H1 (cell line): ENCODE data around the gene TMEM245. TPM values are rescaled to one million over a fixed set of nuclear protein-coding genes. Genes with fewer than 3 reads are reported as not detected.

Experiments
- CTCF ChIA-PET: fragments of 300-600 bp; sonication (Branson Sonifier 250); formaldehyde crosslinking; loops from one replicate; lab custom pipeline; 2021; ENCODE audit not compliant: partially characterized antibody; lab: Charles Lee
- POLR2A ChIA-PET: fragments of 300-600 bp; sonication (Branson Sonifier 250); formaldehyde crosslinking; loops from one replicate; lab custom pipeline; 2021; ENCODE audit warnings: inconsistent platforms; ENCODE audit not compliant: partially characterized antibody; lab: Charles Lee
- DNase-seq, 2 experiments: peaks; one replicate each; pipeline versions ENCODE4 v3.0.0 to v3.0.0-alpha.2; 2010 to 2022; ENCODE audit warnings: low spot score in 2 of 2, low read depth in 1 of 2, mixed read lengths in 1 of 2
- FAIRE-seq: peaks from 2 replicates; lab custom pipeline; 2011; peaks lifted over from hg19 to GRCh38; lab: Jason Lieb, UNC
- H2AFZ ChIP-seq: 2 replicates; pipeline ENCODE4 v1.8.1; 2012; ENCODE audit warnings: low read length, inconsistent platforms
- H2AK5ac ChIP-seq: 2 replicates; pipeline ENCODE4 v1.6.1; 2013; ENCODE audit warnings: low read depth, low read length
- H2BK120ac ChIP-seq: replicated peaks from 2 replicates; pipeline ENCODE3; 2013; ENCODE audit warnings: low read depth, low read length, inconsistent platforms
- H2BK12ac ChIP-seq: 2 replicates; pipeline ENCODE4 v1.6.1; 2013; ENCODE audit warnings: low read depth, low read length
- H2BK15ac ChIP-seq: 2 replicates; pipeline ENCODE4 v1.6.1; 2013; ENCODE audit warnings: low read length
- H2BK20ac ChIP-seq: 2 replicates; pipeline ENCODE4 v1.6.1; 2013; ENCODE audit warnings: low read length
- H2BK5ac ChIP-seq: 2 replicates; pipeline ENCODE4 v1.6.1; 2013; ENCODE audit warnings: low read depth, low read length
- H3K14ac ChIP-seq: 2 replicates; pipeline ENCODE4 v1.6.1; 2013; ENCODE audit warnings: inconsistent platforms; ENCODE audit not compliant: insufficient read length
- H3K18ac ChIP-seq: 2 replicates; pipeline ENCODE4 v1.6.1; 2013; ENCODE audit warnings: low read length; ENCODE audit errors: extremely low read depth
- H3K23ac ChIP-seq: 2 replicates; pipeline ENCODE4 v1.6.1; 2013; ENCODE audit warnings: inconsistent platforms; ENCODE audit not compliant: insufficient read length
- H3K23me2 ChIP-seq: 2 replicates; pipeline ENCODE4 v1.6.1; 2013; ENCODE audit warnings: low read depth, low read length
- H3K27ac ChIP-seq: 2 replicates; pipeline ENCODE4 v1.6.1; 2011; ENCODE audit warnings: low read depth, low read length, inconsistent platforms
- H3K27me3 ChIP-seq, 4 experiments: replicated peaks in 1 of 4; 1 replicate in 1 of 4; 2 replicates in 3 of 4; pipeline versions ENCODE4 v1.6.1 to v1.8.1; 2011 to 2013; ENCODE audit warnings: low read length in 3 of 4, mild to moderate bottlenecking in 3 of 4, inconsistent platforms in 2 of 4, mixed read lengths in 2 of 4, moderate library complexity in 1 of 4; ENCODE audit not compliant: control insufficient read depth in 3 of 4, insufficient read depth in 3 of 4; ENCODE audit errors: extremely low read depth in 1 of 4
- H3K36me3 ChIP-seq, 4 experiments: 2 replicates each; pipeline versions ENCODE4 v1.6.1 to v1.8.1; 2011 to 2013; ENCODE audit warnings: mild to moderate bottlenecking in 4 of 4, low read length in 3 of 4, moderate library complexity in 2 of 4, control low read depth in 1 of 4, inconsistent platforms in 1 of 4; ENCODE audit not compliant: insufficient read depth in 4 of 4, control insufficient read depth in 2 of 4
- H3K4ac ChIP-seq: replicated peaks from 2 replicates; pipeline ENCODE3; 2013; ENCODE audit warnings: low read length, low read depth, mixed read lengths, inconsistent platforms; ENCODE audit not compliant: insufficient read length
- H3K4me1 ChIP-seq, 4 experiments: replicated peaks in 1 of 4; 1 replicate in 1 of 4; 2 replicates in 3 of 4; pipeline versions ENCODE4 v1.6.1 to v1.8.1; 2011 to 2013; ENCODE audit warnings: low read length in 3 of 4, inconsistent platforms in 2 of 4, mixed read lengths in 1 of 4; ENCODE audit not compliant: insufficient read depth in 4 of 4, control insufficient read depth in 3 of 4
- H3K4me2 ChIP-seq, 2 experiments: 2 replicates each; pipeline versions ENCODE4 v1.6.1 to v1.8.1; 2011 to 2013; ENCODE audit warnings: low read depth in 2 of 2, low read length in 2 of 2, control low read depth in 1 of 2, inconsistent platforms in 1 of 2, mild to moderate bottlenecking in 1 of 2; ENCODE audit not compliant: insufficient read depth in 1 of 2
- H3K4me3 ChIP-seq, 4 experiments: fragments of 200-600, 300-600 bp in 1 of 4; sonication (generic), shearing (Covaris generic), sonication (Bioruptor Twin) in 1 of 4; 2 replicates each; pipeline versions ENCODE4 v1.5.1 to v1.8.1; 2011 to 2016; ENCODE audit warnings: low read length in 4 of 4, low read depth in 3 of 4, control low read depth in 2 of 4, inconsistent platforms in 2 of 4, mild to moderate bottlenecking in 2 of 4, mixed read lengths in 1 of 4, moderate library complexity in 1 of 4; ENCODE audit not compliant: insufficient read depth in 2 of 4; ENCODE audit errors: extremely low read depth in 1 of 4
- H3K56ac ChIP-seq: replicated peaks from 2 replicates; pipeline ENCODE3; 2013; ENCODE audit warnings: low read depth, mild to moderate bottlenecking, mixed read lengths, low read length, inconsistent platforms; ENCODE audit not compliant: insufficient read length
- H3K79me1 ChIP-seq: 2 replicates; pipeline ENCODE4 v1.6.1; 2013; ENCODE audit warnings: low read depth, low read length, control low read depth
- H3K79me2 ChIP-seq, 2 experiments: 2 replicates each; pipeline versions ENCODE4 v1.6.1 to v1.8.1; 2012 to 2013; ENCODE audit warnings: low read length in 2 of 2, mild to moderate bottlenecking in 2 of 2, inconsistent platforms in 1 of 2; ENCODE audit not compliant: insufficient read depth in 2 of 2, control insufficient read depth in 1 of 2
- H3K9ac ChIP-seq, 4 experiments: replicated peaks in 1 of 4; 1 replicate in 1 of 4; 2 replicates in 3 of 4; pipeline versions ENCODE4 v1.6.1 to v1.8.1; 2011 to 2013; ENCODE audit warnings: low read depth in 3 of 4, low read length in 3 of 4, control low read depth in 2 of 4, mild to moderate bottlenecking in 2 of 4, moderate library complexity in 2 of 4, inconsistent platforms in 1 of 4; ENCODE audit errors: extremely low read depth in 1 of 4
- H3K9me3 ChIP-seq, 2 experiments: 2 replicates each; pipeline versions ENCODE4 v1.6.1 to v1.8.1; 2012 to 2013; ENCODE audit warnings: mild to moderate bottlenecking in 2 of 2, moderate library complexity in 2 of 2, control low read depth in 1 of 2, inconsistent platforms in 1 of 2, low read depth in 1 of 2, low read length in 1 of 2, mixed read lengths in 1 of 2; ENCODE audit not compliant: insufficient read depth in 2 of 2
- H4K20me1 ChIP-seq, 2 experiments: replicated peaks in 1 of 2; 2 replicates each; pipeline versions ENCODE3 to v1.8.1; 2011 to 2013; ENCODE audit warnings: inconsistent platforms in 2 of 2, low read length in 2 of 2, mild to moderate bottlenecking in 1 of 2; ENCODE audit not compliant: insufficient read depth in 2 of 2, control insufficient read depth in 1 of 2
- H4K5ac ChIP-seq: 2 replicates; pipeline ENCODE4 v1.6.1; 2013; ENCODE audit warnings: low read length, low read depth, mixed read lengths, inconsistent platforms; ENCODE audit not compliant: insufficient read length
- H4K8ac ChIP-seq: 2 replicates; pipeline ENCODE4 v1.8.0; 2013; ENCODE audit warnings: mild to moderate bottlenecking, moderate library complexity, low read length, inconsistent platforms; ENCODE audit not compliant: insufficient read depth; ENCODE audit errors: extremely low read depth
- H4K91ac ChIP-seq: replicated peaks from 2 replicates; pipeline ENCODE3; 2013; ENCODE audit warnings: low read length, mixed read lengths, inconsistent platforms; ENCODE audit not compliant: insufficient read length
- ATF2 ChIP-seq: IDR thresholded peaks from 2 replicates; pipeline ENCODE4 v1.6.1; 2012; ENCODE audit warnings: low read length, inconsistent platforms
- KDM5A ChIP-seq: fragments of 200-600 bp; IDR thresholded peaks from 2 replicates; pipeline ENCODE4 v1.7.1; 2012; ENCODE audit warnings: mild to moderate bottlenecking, low read length, inconsistent platforms, mixed read lengths
- MAFK ChIP-seq: IDR thresholded peaks from 2 replicates; pipeline ENCODE4 v1.6.1; 2012; ENCODE audit warnings: low read depth, mild to moderate bottlenecking, improper control_type of control experiment, low read length
- RAD21 ChIP-seq, 2 experiments: IDR thresholded peaks in 1 of 2; conservative IDR thresholded peaks in 1 of 2; 2 replicates each; pipeline ENCODE4 v1.6.1; 2011; ENCODE audit warnings: low read depth in 2 of 2, low read length in 2 of 2, improper control_type of control experiment in 1 of 2, inconsistent platforms in 1 of 2, mild to moderate bottlenecking in 1 of 2, moderate library complexity in 1 of 2
- RBBP5 ChIP-seq: IDR thresholded peaks from 2 replicates; pipeline ENCODE4 v1.7.1; 2012; ENCODE audit warnings: low read depth, mild to moderate bottlenecking, inconsistent platforms, low read length, moderate library complexity, borderline replicate concordance
- RNF2 ChIP-seq: fragments of 200-900, 300-1000 bp; sonication (generic); IDR thresholded peaks from 2 replicates; pipeline ENCODE4 v1.7.1; 2016; ENCODE audit warnings: borderline replicate concordance, low read depth, mild to moderate bottlenecking, antibody characterized with exemption, low read length; ENCODE audit not compliant: poor library complexity, severe bottlenecking; ENCODE audit errors: missing control alignments
- SIN3A ChIP-seq, 2 experiments: IDR thresholded peaks in 1 of 2; conservative IDR thresholded peaks in 1 of 2; 2 replicates each; pipeline ENCODE4 v1.6.1; 2011 to 2012; ENCODE audit warnings: low read length in 2 of 2, improper control_type of control experiment in 1 of 2, low read depth in 1 of 2, mild to moderate bottlenecking in 1 of 2
- SIRT6 ChIP-seq: IDR thresholded peaks from one replicate; pipeline ENCODE4 v1.7.1; 2012; ENCODE audit warnings: low read length, inconsistent platforms
- SIX5 ChIP-seq: IDR thresholded peaks from 2 replicates; pipeline ENCODE4 v1.6.1; 2011; ENCODE audit warnings: mild to moderate bottlenecking, low read depth, low read length
- SRF ChIP-seq: IDR thresholded peaks from 2 replicates; pipeline ENCODE4 v1.6.1; 2011; ENCODE audit warnings: mild to moderate bottlenecking, low read depth, low read length, moderate library complexity
- TEAD4 ChIP-seq: IDR thresholded peaks from 2 replicates; pipeline ENCODE4 v1.6.1; 2012; ENCODE audit warnings: low read depth, low read length, inconsistent platforms, mixed read lengths
- ZNF274 ChIP-seq: IDR thresholded peaks from 2 replicates; pipeline ENCODE4 v1.7.0; 2012; ENCODE audit warnings: low read length, borderline replicate concordance; ENCODE audit errors: extremely low read depth
- WGBS, 2 experiments: shearing (Covaris generic) in 1 of 2; methylation state at CpG; one replicate each; pipeline versions ENCODE4 v1.1.6 to v1.1.7; 2013 to 2015; ENCODE audit warnings: low lambda C conversion rate in 2 of 2, mixed read lengths in 2 of 2, inconsistent platforms in 1 of 2, low coverage in 1 of 2, missing lambda C conversion rate in 1 of 2; ENCODE audit not compliant: insufficient replicate concordance in 2 of 2, insufficient coverage in 1 of 2, insufficient read length in 1 of 2; ENCODE audit errors: extremely low coverage in 1 of 2, missing lambda C conversion rate in 1 of 2; 5-methylcytosine and 5-hydroxymethylcytosine counted together
- polyA plus RNA-seq, 7 experiments: library from polyadenylated mRNA; depleted of rRNA in 3 of 7; stranded (reverse) in 5 of 7; unstranded in 2 of 7; fragments of >200 nt in 5 of 7; fragments of 200-250 nt in 2 of 7; gene quantifications; 1 replicate in 5 of 7; 2 replicates in 1 of 7; 4 replicates in 1 of 7; pipeline versions ENCODE4 v1.2.1 to v1.2.3, GENCODE V29; 2011 to 2013; ENCODE audit warnings: missing spikeins in 2 of 7, mixed read lengths in 2 of 7
- total RNA-seq: library from RNA; stranded (reverse); fragmentation: NEBNext Ultra II Directional; extraction: Animal tissue kit (Norgen Biotek cat#: 25700); gene quantifications from 2 replicates; pipeline ENCODE4 v1.2.1, GENCODE V29; 2021

Gene TMEM245
- total and polyA plus RNA-seq, 2 of the 8 experiments (the other 6 are each of a cell fraction or from before 2014, with no cell fraction given), result 44.3 to 45.8 TPM

GRCh38 chr9:109002141-109002540 is 117.6 kb downstream of the TMEM245 start:
- H2BK20ac ChIP-seq, result no peak overlapping the region
- FAIRE-seq, result no peak
- H4K91ac ChIP-seq, result no peak overlapping the region
- H3K4me2 ChIP-seq, result no peak overlapping the region
- H3K56ac ChIP-seq, result no peak overlapping the region
- H3K4me3 ChIP-seq, result no peak overlapping the region
- no peak overlapping the region for H3K18ac ChIP-seq
- no peaks in the 10 kb centered on the region for H3K4me1 ChIP-seq
- H3K79me2 ChIP-seq, result peaks cover 0 to 55% of the 10 kb centered on the region in 2 experiments; a peak in 2 of 4 replicates
- no peak overlapping the region for H3K14ac ChIP-seq
- H3K23me2 ChIP-seq, result no peaks in the 10 kb centered on the region
- no peak overlapping the region for H2BK12ac ChIP-seq
- no peak overlapping the region for H3K27ac ChIP-seq
- no peak overlapping the region for H2AK5ac ChIP-seq
- DNase-seq, result no peak
- no peak overlapping the region for H4K5ac ChIP-seq
- no peak overlapping the region for H2BK15ac ChIP-seq
- peaks cover 2% of the 10 kb centered on the region in 2 experiments for H4K20me1 ChIP-seq
- WGBS, 2 experiments, result 93% methylated on average over 4 of the region's 4 CpGs; no CpG with 5 or more reads in 1 of the 2 experiments
- no peak overlapping the region for H3K4ac ChIP-seq
- POLR2A ChIA-PET, result no interaction called here
- H2BK5ac ChIP-seq, result no peak overlapping the region
- no peak overlapping the region for H2AFZ ChIP-seq
- H3K9ac ChIP-seq, result no peak overlapping the region
- H3K27me3 ChIP-seq, result no peaks in the 10 kb centered on the region
- CTCF ChIA-PET, result no interaction called here
- no peaks in the 10 kb centered on the region for H3K79me1 ChIP-seq
- H3K9me3 ChIP-seq, result peaks cover 7 to 13% of the 10 kb centered on the region in 2 experiments; a peak in 3 of 4 replicates
- peaks cover 0 to 8% (median 2%) of the 10 kb centered on the region in 4 experiments; a peak in 2 of 8 replicates for H3K36me3 ChIP-seq
- H4K8ac ChIP-seq, result no peak overlapping the region
- no peak overlapping the region for H2BK120ac ChIP-seq
- no peak for TF ChIP-seq KDM5A
- no peak for TF ChIP-seq SIRT6
- no peak for TF ChIP-seq RNF2
- no peak for TF ChIP-seq TEAD4
- TF ChIP-seq RAD21 (IDR thresholded peaks at IDR 0.05 in 1 of 2, conservative IDR thresholded peaks at IDR 0.05 in 1 of 2; ENCODE audit: low read depth in 2 of 2, low read length in 2 of 2), result no peak
- TF ChIP-seq ZNF274, result no peak
- no peak for TF ChIP-seq RBBP5
- TF ChIP-seq MAFK, result no peak
- TF ChIP-seq ATF2, result no peak
- TF ChIP-seq SIX5, result no peak
- TF ChIP-seq SRF, result no peak
- TF ChIP-seq SIN3A (conservative IDR thresholded peaks at IDR 0.05 in 1 of 2, IDR thresholded peaks at IDR 0.05 in 1 of 2; ENCODE audit: low read depth in 1 of 2, low read length in 2 of 2), result no peak
- H3K23ac ChIP-seq, result no peak overlapping the region
